GM23338 (cell line): ENCODE data around the gene QRFP. TPM values are rescaled to one million over a fixed set of nuclear protein-coding genes. Genes with fewer than 3 reads are reported as not detected.

Source experiments
- ATAC-seq: fragments of 200-7000 bp; cut with Tn5 transposase; 3 replicates; pipeline ENCODE4 v1.9.1; 2020
- DNase-seq: peaks from one replicate; pipeline ENCODE4 v3.0.0-alpha.2; 2015; ENCODE audit warnings: low spot score
- H2AFZ ChIP-seq: fragments of 200-600 bp; sonication (generic); 2 replicates; pipeline ENCODE4 v1.8.0; 2016; ENCODE audit warnings: antibody characterized with exemption, mild to moderate bottlenecking, moderate library complexity
- H3F3A ChIP-seq: fragments of 200-600 bp; sonication (generic); replicated peaks from 2 replicates; pipeline ENCODE4 v1.8.0; 2017; ENCODE audit warnings: antibody characterized with exemption, mixed run types, low read depth
- H3K27ac ChIP-seq: fragments of 200-600 bp; sonication (generic); 2 replicates; pipeline ENCODE4 v1.6.1; 2016; ENCODE audit warnings: low read depth
- H3K27me3 ChIP-seq: fragments of 200-600 bp; sonication (generic); 2 replicates; pipeline ENCODE4 v1.8.0; 2016; ENCODE audit warnings: mild to moderate bottlenecking, mixed run types, moderate library complexity; ENCODE audit not compliant: insufficient read depth
- H3K36me3 ChIP-seq: fragments of 200-600 bp; sonication (generic); 2 replicates; pipeline ENCODE4 v1.8.0; 2016; ENCODE audit warnings: mild to moderate bottlenecking; ENCODE audit not compliant: insufficient read depth
- H3K4me1 ChIP-seq: fragments of 200-600 bp; sonication (generic); 2 replicates; pipeline ENCODE4 v1.8.0; 2016; ENCODE audit warnings: mild to moderate bottlenecking, moderate library complexity; ENCODE audit not compliant: insufficient read depth
- H3K4me2 ChIP-seq: fragments of 200-600 bp; sonication (generic); 2 replicates; pipeline ENCODE4 v1.7.1; 2017; ENCODE audit warnings: mixed run types
- H3K4me3 ChIP-seq: fragments of 200-600 bp; sonication (generic); 2 replicates; pipeline ENCODE4 v1.6.1; 2016; ENCODE audit warnings: mixed run types
- H3K79me2 ChIP-seq: fragments of 200-600 bp; sonication (generic); replicated peaks from 2 replicates; pipeline ENCODE4 v1.8.0; 2017; ENCODE audit warnings: mild to moderate bottlenecking; ENCODE audit not compliant: insufficient read depth
- H3K9me2 ChIP-seq: fragments of 200-600 bp; sonication (generic); 2 replicates; pipeline ENCODE4 v1.8.0; 2017; ENCODE audit not compliant: insufficient read depth
- H4K20me1 ChIP-seq: fragments of 200-600 bp; sonication (generic); replicated peaks from 2 replicates; pipeline ENCODE4 v1.8.0; 2017; ENCODE audit warnings: mild to moderate bottlenecking; ENCODE audit not compliant: insufficient read depth
- H3K27ac Mint-ChIP-seq: 2 replicates; pipeline ENCODE4 v1.8.0; 2020; ENCODE audit warnings: inconsistent platforms, mild to moderate bottlenecking, moderate library complexity, mixed read lengths
- H3K27me3 Mint-ChIP-seq: 3 replicates; pipeline ENCODE4 v1.8.0; 2022; ENCODE audit warnings: low read depth, mild to moderate bottlenecking, moderate library complexity, mixed read lengths, inconsistent platforms; ENCODE audit not compliant: insufficient read depth, poor library complexity
- H3K36me3 Mint-ChIP-seq: 3 replicates; pipeline ENCODE4 v1.8.0; 2021; ENCODE audit warnings: low read depth, mild to moderate bottlenecking, inconsistent platforms, moderate library complexity, mixed read lengths
- H3K4me1 Mint-ChIP-seq: 3 replicates; pipeline ENCODE4 v1.8.0; 2020; ENCODE audit warnings: mild to moderate bottlenecking, inconsistent platforms, mixed read lengths
- H3K4me3 Mint-ChIP-seq: 3 replicates; pipeline ENCODE4 v1.8.0; 2021; ENCODE audit warnings: moderate library complexity, mild to moderate bottlenecking, inconsistent platforms, mixed read lengths
- H3K9me3 Mint-ChIP-seq: 3 replicates; pipeline ENCODE4 v1.8.0; 2020; ENCODE audit warnings: moderate library complexity, mild to moderate bottlenecking, inconsistent platforms, mixed read lengths
- CREB1 ChIP-seq: fragments of 250-450 bp; sonication (Bioruptor Pico); IDR thresholded peaks from 2 replicates; pipeline ENCODE4 v1.5.0; 2020; ENCODE audit warnings: low read depth, mild to moderate bottlenecking, moderate library complexity
- EZH2 ChIP-seq: fragments of 200-600 bp; sonication (generic); IDR thresholded peaks from one replicate; pipeline ENCODE4 v1.8.0; 2017; ENCODE audit warnings: antibody characterized with exemption, mild to moderate bottlenecking, low read depth; ENCODE audit not compliant: unreplicated experiment
- EZH2phosphoT487 ChIP-seq: fragments of 200-600 bp; sonication (generic); IDR thresholded peaks from one replicate; pipeline ENCODE4 v1.8.1; 2018; ENCODE audit warnings: antibody characterized with exemption; ENCODE audit not compliant: unreplicated experiment
- JUNB ChIP-seq: IDR thresholded peaks from one replicate; pipeline ENCODE4 v1.6.1; 2016; ENCODE audit warnings: antibody characterized with exemption; ENCODE audit not compliant: unreplicated experiment
- NANOG ChIP-seq: IDR thresholded peaks from 2 replicates; pipeline ENCODE4 v1.6.1; 2016; ENCODE audit warnings: antibody characterized with exemption, borderline replicate concordance
- POLR2AphosphoS5 ChIP-seq: IDR thresholded peaks from 2 replicates; pipeline ENCODE4 v1.6.1; 2016; ENCODE audit warnings: antibody characterized with exemption, low read depth
- STAT1 ChIP-seq: IDR thresholded peaks from one replicate; pipeline ENCODE4 v1.6.1; 2016; ENCODE audit warnings: antibody characterized with exemption; ENCODE audit not compliant: unreplicated experiment
- ZNF114 ChIP-seq: fragments of 250-450 bp; sonication (Bioruptor Pico); IDR thresholded peaks from 2 replicates; pipeline ENCODE4 v1.5.0; 2020; ENCODE audit warnings: mild to moderate bottlenecking, moderate library complexity
- ZNF331 ChIP-seq: fragments of 250-450 bp; sonication (Bioruptor Pico); IDR thresholded peaks from 2 replicates; pipeline ENCODE4 v1.5.0; 2020; ENCODE audit warnings: low read depth, mild to moderate bottlenecking, moderate library complexity
- ZNF462 ChIP-seq: fragments of 250-450 bp; sonication (Bioruptor Pico); IDR thresholded peaks from 2 replicates; pipeline ENCODE4 v1.5.0; 2020; ENCODE audit warnings: mild to moderate bottlenecking, moderate library complexity
- polyA plus RNA-seq: library from polyadenylated mRNA; unstranded; fragments of >200 nt; fragmentation: Nextera tagmentation; extraction: Ambion mirVana; gene quantifications from 2 replicates; pipeline ENCODE4 v1.2.1, GENCODE V29; 2016
- total RNA-seq: library from RNA; depleted of rRNA; stranded (reverse); fragments of >200 nt; shearing (Covaris generic); gene quantifications from 2 replicates; pipeline ENCODE4 v1.2.3, GENCODE V29; 2014
- TF ChIP-seq, protein P1 (sequence below): IDR thresholded peaks from one replicate; pipeline ENCODE4 v1.6.1; 2018; ENCODE audit warnings: antibody characterized with exemption; ENCODE audit not compliant: unreplicated experiment
- TF ChIP-seq, protein P2 (sequence below): IDR thresholded peaks from 2 replicates; pipeline ENCODE4 v1.6.1; 2016; ENCODE audit warnings: antibody characterized with exemption
- TF ChIP-seq, protein P3 (sequence below), 2 experiments: fragments of 200-600 bp in 1 of 2; sonication (generic) in 1 of 2; conservative IDR thresholded peaks; 2 replicates each; pipeline versions ENCODE4 v1.5.1 to v1.6.1; 2016 to 2017; ENCODE audit warnings: antibody characterized with exemption in 2 of 2, low read depth in 2 of 2, mild to moderate bottlenecking in 2 of 2, moderate library complexity in 1 of 2

The QRFP gene
- total and polyA plus RNA-seq, 2 experiments from 2014 or later: not detected

- Mint-ChIP-seq H3K27ac (no peak overlapping the region), H3K4me3 (peak overlapping the region; percentile 24; the same call in 1 of the 3 replicates), H3K27me3 (peaks cover 41% of the 10 kb centered on the region), H3K9me3 (no peaks in the 10 kb centered on the region; the same call in 2 of the 3 replicates), H3K36me3 (no peaks in the 10 kb centered on the region; the same call in 2 of the 3 replicates), H3K4me1 (peaks cover 51% of the 10 kb centered on the region)
- ATAC-seq (peak; percentile 5), DNase-seq (peak; percentile 55)
- no peaks in the 10 kb centered on the region for H3K9me2 ChIP-seq
- H3K4me2 ChIP-seq: peak overlapping the region; percentile 67
- H3K27me3 ChIP-seq: peaks cover 17% of the 10 kb centered on the region
- H3K4me1 ChIP-seq: peaks cover 43% of the 10 kb centered on the region
- no peaks in the 10 kb centered on the region for H4K20me1 ChIP-seq
- H3K27ac ChIP-seq: no peak overlapping the region
- H3K36me3 ChIP-seq: no peaks in the 10 kb centered on the region
- H3K79me2 ChIP-seq: no peaks in the 10 kb centered on the region
- H3K4me3 ChIP-seq: 0 out of 2 replicates have a peak overlapping the region, but pooled peaks have one; percentile 26
- H3F3A ChIP-seq: peaks cover 9% of the 10 kb centered on the region; the same call in 1 of the 2 replicates
- TF ChIP-seq STAT1: no peak
- TF ChIP-seq CREB1 (CRISPR knock-in tag): no peak
- TF ChIP-seq, protein P1, sequence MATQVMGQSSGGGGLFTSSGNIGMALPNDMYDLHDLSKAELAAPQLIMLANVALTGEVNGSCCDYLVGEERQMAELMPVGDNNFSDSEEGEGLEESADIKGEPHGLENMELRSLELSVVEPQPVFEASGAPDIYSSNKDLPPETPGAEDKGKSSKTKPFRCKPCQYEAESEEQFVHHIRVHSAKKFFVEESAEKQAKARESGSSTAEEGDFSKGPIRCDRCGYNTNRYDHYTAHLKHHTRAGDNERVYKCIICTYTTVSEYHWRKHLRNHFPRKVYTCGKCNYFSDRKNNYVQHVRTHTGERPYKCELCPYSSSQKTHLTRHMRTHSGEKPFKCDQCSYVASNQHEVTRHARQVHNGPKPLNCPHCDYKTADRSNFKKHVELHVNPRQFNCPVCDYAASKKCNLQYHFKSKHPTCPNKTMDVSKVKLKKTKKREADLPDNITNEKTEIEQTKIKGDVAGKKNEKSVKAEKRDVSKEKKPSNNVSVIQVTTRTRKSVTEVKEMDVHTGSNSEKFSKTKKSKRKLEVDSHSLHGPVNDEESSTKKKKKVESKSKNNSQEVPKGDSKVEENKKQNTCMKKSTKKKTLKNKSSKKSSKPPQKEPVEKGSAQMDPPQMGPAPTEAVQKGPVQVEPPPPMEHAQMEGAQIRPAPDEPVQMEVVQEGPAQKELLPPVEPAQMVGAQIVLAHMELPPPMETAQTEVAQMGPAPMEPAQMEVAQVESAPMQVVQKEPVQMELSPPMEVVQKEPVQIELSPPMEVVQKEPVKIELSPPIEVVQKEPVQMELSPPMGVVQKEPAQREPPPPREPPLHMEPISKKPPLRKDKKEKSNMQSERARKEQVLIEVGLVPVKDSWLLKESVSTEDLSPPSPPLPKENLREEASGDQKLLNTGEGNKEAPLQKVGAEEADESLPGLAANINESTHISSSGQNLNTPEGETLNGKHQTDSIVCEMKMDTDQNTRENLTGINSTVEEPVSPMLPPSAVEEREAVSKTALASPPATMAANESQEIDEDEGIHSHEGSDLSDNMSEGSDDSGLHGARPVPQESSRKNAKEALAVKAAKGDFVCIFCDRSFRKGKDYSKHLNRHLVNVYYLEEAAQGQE: no peak
- no peak for TF ChIP-seq POLR2AphosphoS5
- TF ChIP-seq, protein P2, sequence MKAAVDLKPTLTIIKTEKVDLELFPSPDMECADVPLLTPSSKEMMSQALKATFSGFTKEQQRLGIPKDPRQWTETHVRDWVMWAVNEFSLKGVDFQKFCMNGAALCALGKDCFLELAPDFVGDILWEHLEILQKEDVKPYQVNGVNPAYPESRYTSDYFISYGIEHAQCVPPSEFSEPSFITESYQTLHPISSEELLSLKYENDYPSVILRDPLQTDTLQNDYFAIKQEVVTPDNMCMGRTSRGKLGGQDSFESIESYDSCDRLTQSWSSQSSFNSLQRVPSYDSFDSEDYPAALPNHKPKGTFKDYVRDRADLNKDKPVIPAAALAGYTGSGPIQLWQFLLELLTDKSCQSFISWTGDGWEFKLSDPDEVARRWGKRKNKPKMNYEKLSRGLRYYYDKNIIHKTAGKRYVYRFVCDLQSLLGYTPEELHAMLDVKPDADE: no peak
- TF ChIP-seq, protein P3, sequence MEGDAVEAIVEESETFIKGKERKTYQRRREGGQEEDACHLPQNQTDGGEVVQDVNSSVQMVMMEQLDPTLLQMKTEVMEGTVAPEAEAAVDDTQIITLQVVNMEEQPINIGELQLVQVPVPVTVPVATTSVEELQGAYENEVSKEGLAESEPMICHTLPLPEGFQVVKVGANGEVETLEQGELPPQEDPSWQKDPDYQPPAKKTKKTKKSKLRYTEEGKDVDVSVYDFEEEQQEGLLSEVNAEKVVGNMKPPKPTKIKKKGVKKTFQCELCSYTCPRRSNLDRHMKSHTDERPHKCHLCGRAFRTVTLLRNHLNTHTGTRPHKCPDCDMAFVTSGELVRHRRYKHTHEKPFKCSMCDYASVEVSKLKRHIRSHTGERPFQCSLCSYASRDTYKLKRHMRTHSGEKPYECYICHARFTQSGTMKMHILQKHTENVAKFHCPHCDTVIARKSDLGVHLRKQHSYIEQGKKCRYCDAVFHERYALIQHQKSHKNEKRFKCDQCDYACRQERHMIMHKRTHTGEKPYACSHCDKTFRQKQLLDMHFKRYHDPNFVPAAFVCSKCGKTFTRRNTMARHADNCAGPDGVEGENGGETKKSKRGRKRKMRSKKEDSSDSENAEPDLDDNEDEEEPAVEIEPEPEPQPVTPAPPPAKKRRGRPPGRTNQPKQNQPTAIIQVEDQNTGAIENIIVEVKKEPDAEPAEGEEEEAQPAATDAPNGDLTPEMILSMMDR (conservative IDR thresholded peaks at IDR 0.05; ENCODE audit: low read depth in 2 of 2): no peak
- TF ChIP-seq ZNF331: no peak
- no peak for TF ChIP-seq ZNF114 (CRISPR knock-in tag)
- TF ChIP-seq EZH2phosphoT487: no peak
- TF ChIP-seq JUNB: no peak
- no peak for TF ChIP-seq ZNF462 (CRISPR knock-in tag)
- no peak for TF ChIP-seq EZH2
- TF ChIP-seq NANOG: no peak
- peak overlapping the region; percentile 74; the same call in 1 of the 2 replicates for H2AFZ ChIP-seq
These were observed 36.8 kb upstream of the QRFP start for GRCh38 chr9:130933114-130934046.
